ENCODE results near the gene PSG3. TPM values are rescaled to one million over a fixed set of nuclear protein-coding genes. Genes with fewer than 3 reads are reported as not detected.
"Not testable (repeated sequence)": the region's sequence is repeated elsewhere in the genome, so short reads cannot be mapped to it uniquely, and the experiment has no call there.

Gene PSG3
- not detected for polyA plus RNA-seq (2013, experiment 1 of 2; ENCODE audit: insufficient read length)
- polyA plus RNA-seq (2013, experiment 2 of 2; ENCODE audit: insufficient read length) = not detected

GRCh38 chr19:42740381-42740780, at the start of gene PSG3:
TSS of gene PSG3 (minus strand) at chr19:42740481. CDS start at chr19:42740384, 97 bp downstream.
- not testable (repeated sequence) for DNase-seq

- not testable (repeated sequence) for DNase-seq
Observed at GRCh38 chr19:42788766-42789165, 48.5 kb upstream of the PSG3 start.

DNA sequence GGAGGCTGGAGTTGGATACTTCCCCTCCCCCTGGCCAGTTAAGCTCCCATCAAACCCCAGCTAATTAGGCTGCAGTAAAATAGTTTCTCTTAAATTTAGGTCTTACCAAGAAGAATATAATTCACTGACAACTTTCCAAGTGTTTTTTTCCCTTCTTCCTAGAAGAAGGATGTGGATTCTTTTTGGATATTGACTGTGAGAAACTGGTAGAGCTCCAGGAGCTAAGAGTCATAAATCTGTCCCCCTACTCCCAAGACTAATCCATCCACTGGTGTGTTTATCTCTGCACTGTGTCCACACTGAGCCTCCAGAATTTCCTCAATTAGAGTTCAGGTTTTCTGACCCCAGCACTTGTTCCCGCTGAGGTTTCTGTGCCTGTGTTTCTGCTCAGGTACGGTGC, 47.5 kb upstream of the PSG3 start:
- not testable (repeated sequence) for DNase-seq

GRCh38 chr19:42776750-42777612, 36.7 kb upstream of the PSG3 start:
- DNase-seq = peak; percentile 59

- DNase-seq = not testable (repeated sequence)
Observed at GRCh38 chr19:42774510-42775158, 34.4 kb upstream of the PSG3 start.

GRCh38 chr19:42767319-42767718, 27.0 kb upstream of the PSG3 start:
- not testable (repeated sequence) for DNase-seq

DNA sequence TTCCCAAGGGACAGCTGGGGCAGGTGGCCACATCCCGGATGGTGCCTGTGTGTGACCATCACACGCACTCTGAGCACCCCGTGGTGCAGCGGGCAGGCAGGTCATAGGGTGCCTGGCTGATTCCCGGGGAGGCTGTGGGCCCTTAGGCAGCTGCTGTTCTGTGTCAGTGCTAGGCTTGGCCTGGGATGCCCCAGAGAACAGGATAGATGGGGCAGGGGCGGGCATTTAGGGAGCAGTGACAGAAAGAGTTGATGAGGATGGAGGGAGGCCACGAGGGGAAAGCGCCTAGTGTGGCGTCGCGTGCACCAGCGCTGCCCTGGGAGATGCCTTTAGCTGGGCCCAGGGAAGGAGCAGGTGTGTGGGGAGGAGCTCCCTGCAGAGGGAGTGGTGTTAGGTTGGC, 26.6 kb upstream of the PSG3 start:
- DNase-seq = not testable (repeated sequence)

- no peak for DNase-seq
Observed at GRCh38 chr19:42764836-42765235, 24.6 kb upstream of the PSG3 start.

GRCh38 chr19:42762789-42763188, 22.5 kb upstream of the PSG3 start:
- no peak for DNase-seq

- not testable (repeated sequence) for DNase-seq
Observed at GRCh38 chr19:42761924-42762295, 21.6 kb upstream of the PSG3 start.

GRCh38 chr19:42760954-42761923, 21.0 kb upstream of the PSG3 start:
- peak; percentile 88 for DNase-seq

- not testable (repeated sequence) for DNase-seq
Observed at GRCh38 chr19:42758667-42759066, 18.4 kb upstream of the PSG3 start.

DNA sequence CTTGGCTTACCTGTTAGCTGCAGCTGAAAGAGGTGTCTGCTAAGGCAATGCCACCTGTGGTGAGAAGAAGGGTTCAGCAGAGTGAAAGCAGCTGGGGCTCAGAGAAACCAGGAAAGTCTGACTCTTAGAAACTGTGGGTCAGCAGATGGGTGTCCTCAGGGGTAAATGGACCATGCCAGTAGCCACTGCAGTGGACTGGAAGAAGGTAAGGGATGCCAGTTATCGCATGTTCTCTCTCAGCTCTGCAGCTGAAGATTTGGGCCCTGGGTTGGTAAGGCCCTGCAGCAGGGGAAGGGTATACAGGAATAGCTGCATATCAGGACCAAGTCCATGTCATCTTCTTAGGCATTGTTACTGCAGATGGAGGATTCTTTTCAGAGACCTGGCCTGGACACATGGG, 12.0 kb upstream of the PSG3 start:
- not testable (repeated sequence) for DNase-seq

DNA sequence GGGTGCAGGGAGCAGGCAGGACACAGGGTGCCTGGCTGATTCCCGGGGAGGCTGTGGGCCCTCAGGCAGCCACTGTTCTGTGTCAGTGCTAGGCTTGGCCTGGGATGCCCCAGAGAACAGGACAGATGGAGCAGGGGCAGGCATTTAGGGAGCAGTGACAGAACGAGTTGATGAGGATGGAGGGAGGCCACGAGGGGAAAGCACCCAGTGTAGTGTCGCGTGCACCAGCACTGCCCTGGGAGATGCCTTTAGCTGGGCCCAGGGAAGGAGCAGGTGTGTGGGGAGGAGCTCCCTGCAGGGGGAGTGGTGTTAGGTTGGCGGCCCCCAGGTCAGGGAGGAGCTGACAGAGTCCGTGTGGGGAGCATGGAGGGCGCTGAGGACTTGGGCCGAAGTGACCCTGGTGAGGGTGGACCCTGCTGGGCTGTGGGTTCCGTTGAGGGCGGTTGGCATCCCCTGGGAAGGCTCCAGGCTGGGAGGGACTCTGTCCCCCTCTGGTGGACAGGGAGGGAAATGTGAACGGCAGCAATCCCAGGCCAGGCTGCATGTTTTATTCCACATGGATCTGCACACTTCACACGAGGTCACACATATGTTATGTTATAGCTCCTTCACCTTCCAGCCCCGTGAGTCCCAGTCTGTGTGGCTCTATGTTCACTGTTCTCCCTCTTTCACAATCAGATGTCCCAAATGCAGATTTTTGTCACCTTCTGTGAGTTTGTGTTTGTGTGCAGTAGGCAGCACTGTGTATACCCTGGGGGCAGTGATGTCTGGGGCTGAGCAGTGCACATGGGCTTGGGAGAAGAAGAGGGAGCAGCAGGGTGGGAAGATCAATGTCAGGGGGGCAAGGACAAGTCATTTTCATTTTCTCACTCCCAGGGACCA, 1.7 kb upstream of the PSG3 start:
- not testable (repeated sequence) for DNase-seq

DNA sequence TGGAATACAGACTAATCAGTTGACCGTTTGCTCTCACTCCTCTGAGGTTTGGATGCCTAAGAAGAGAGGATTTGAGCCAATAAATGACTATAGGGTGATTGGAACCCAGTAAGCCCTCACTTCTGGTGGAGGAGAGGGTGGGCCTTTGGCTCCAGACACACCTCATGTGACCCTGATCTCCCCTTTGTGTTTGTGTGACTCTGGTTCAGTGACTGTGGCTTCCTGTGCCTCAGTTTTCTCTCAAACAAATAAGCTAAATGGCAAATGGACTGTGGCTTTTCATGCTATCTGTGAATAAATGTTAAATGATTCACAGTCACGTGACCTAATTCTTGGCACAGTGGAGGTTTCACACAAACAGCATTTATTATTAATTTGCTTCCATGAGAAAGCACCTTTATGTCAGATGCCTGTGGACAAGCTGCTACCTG, 2.7 kb downstream of the PSG3 start:
- DNase-seq = peak; percentile 28

DNA sequence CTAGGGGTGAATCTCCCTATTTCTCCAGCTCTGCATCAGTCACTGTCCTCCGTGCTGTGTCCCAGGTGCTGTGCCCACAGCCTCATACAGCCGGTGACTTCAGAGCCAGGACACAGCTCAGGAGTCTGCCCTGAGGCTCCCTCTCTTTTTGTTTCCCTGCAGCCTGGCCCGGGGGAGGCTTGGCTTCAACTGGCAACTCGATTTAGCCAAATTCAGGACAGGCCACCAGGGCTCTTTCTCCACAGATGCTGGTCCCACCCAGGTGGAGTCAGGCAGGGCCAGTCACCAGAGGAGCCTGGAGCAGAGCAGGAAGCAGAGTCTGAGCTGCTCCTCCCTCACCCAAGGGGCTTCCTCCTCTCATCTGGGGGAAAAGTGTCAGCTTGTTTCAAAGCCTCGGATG, 11.9 kb downstream of the PSG3 start:
- DNase-seq = not testable (repeated sequence)

DNA sequence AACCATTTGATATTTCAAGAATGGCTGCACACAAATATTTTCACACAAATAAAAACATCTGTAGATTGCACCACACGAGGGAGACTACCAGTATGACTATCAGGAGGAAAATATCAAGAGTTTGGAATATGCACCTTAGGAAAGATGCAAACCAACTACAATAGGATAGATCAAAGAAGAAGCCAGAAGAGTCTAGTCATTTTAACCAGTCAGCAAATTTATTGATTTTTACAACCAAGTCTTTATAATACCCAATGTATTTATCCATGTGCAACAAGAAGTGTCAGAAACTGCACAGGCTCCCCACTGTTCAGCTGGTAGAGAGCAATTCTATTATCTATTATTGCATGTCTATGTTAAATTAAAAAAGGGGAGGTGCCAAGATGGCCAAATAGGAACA, 26.3 kb downstream of the PSG3 start:
- DNase-seq = not testable (repeated sequence)

DNA sequence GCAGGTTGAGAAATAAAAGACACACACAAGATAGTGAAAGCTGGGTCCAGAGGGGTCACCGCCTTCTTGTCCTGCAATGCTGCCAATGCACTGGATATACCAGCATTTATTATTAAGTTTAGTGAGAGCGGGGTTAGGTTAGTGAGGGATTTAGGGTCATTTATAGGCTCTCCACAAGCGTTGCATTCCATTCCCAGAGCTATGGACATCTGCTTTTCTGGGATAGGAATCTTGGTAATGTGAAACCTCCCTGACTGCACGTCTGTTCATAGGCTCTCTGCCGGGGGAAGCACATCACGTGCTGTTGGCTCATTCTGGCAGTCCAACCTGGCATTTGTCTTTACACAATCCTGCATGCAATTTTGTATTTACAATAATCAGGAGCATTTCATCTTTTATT, 27.5 kb downstream of the PSG3 start:
- not testable (repeated sequence) for DNase-seq

DNA sequence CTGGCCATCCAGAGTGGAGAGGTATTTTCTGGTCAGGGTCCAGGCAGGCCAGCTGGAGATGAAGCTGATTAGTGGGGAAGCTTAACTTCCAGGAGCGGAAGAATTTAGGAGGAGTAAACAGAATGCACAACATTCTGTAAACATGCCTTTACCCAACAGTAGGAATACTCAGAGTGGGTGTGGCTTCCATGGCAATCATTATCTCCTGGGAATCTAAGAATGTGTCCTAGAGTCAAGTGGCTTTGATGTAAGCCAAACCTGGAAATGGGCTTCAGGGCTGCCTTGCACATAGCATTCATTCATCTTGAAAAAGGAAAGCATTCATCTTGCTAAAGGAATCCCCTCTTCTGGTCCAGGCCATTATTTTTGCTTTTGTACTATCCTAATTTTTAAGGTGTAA, 29.3 kb downstream of the PSG3 start:
- DNase-seq = not testable (repeated sequence)

- no peak for DNase-seq
Observed at GRCh38 chr19:42697884-42698283, 42.4 kb downstream of the PSG3 start.

GRCh38 chr19:42695811-42696503, 44.3 kb downstream of the PSG3 start:
- DNase-seq = no peak
